GM21786 (cell line): ENCODE measurements around the gene SV2C.
"Not testable (repeated sequence)": the region's sequence is repeated elsewhere in the genome, so short reads cannot be mapped to it uniquely, and the experiment has no call there.

Source experiments
- ATAC-seq: cut with Tn5 transposase; IDR thresholded peaks from one replicate; pipeline ENCODE4 v1.9.1; 2021; ENCODE audit not compliant: unreplicated experiment

SV2C gene

GRCh38 chr5:76082772-76083554, at the start of gene SV2C:
SV2C (plus strand) TSS chr5:76083383; CDS start chr5:76131751, 48,368 bp downstream.
- no peak for ATAC-seq

- not testable (repeated sequence) for ATAC-seq
These were observed 45.4 kb upstream of the SV2C start for GRCh38 chr5:76037736-76038151.

GRCh38 chr5:76038212-76038611, 45.0 kb upstream of the SV2C start:
- ATAC-seq, result no peak

DNA sequence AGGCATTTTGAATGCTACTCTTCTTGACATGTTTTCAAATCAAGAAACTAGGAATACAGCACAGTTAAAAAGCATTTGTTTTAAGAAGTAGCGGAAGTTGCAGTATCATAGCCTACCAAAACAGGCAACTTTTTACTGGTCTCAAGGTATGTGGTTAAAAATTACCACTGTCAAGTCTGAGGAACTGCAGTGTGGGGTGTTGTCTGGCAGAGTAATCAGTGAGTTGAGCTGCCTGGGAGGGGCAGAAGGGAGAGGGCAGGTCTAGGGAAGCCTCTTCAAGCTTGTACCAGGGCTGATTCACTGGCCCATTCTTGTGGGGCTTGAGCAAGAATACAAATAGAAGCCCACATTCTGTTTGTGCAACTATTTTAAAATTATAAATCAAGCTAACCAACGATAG, 42.4 kb upstream of the SV2C start:
- ATAC-seq, result no peak

GRCh38 chr5:76041863-76042262, 41.3 kb upstream of the SV2C start:
- no peak for ATAC-seq

- no peak for ATAC-seq
These were observed 36.4 kb upstream of the SV2C start for GRCh38 chr5:76046741-76047140.

- no peak for ATAC-seq
These were observed 33.0 kb upstream of the SV2C start for GRCh38 chr5:76050134-76050533.

- no peak for ATAC-seq
These were observed 20.6 kb upstream of the SV2C start for GRCh38 chr5:76062502-76063041.

GRCh38 chr5:76065258-76065657, 17.9 kb upstream of the SV2C start:
- no peak for ATAC-seq

DNA sequence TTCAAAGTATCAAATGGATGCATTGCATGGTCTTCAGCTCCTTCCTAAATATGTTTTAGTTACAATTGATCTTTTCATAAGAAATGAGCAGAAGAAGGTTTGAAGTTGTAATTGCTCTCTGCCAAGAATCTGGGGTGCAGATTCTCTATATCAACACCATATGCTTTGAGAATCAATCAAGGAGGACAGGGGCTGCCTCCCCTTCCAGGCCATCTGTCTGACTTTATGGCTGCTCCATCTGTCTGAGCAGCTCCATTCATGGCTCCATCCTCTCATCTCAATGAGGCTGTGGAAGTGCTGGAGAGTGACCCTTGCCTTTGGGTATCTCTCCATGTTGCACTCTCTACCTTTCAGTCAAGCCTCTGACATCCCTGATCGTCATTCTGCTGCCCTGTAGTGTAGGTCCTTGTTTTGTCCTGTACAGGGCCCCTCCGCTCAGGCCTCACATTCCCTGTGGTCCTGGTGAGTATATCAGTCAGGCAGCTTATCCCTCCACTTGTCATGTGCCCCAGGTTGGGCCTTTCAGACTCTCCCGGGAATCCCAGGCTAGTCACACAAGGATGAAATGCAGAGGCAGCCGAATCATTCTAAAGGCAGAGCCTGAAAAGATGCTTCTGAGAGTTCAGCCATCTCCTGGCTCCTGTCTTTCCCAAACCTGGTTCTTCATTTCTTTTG, 14.0 kb upstream of the SV2C start:
- no peak for ATAC-seq

DNA sequence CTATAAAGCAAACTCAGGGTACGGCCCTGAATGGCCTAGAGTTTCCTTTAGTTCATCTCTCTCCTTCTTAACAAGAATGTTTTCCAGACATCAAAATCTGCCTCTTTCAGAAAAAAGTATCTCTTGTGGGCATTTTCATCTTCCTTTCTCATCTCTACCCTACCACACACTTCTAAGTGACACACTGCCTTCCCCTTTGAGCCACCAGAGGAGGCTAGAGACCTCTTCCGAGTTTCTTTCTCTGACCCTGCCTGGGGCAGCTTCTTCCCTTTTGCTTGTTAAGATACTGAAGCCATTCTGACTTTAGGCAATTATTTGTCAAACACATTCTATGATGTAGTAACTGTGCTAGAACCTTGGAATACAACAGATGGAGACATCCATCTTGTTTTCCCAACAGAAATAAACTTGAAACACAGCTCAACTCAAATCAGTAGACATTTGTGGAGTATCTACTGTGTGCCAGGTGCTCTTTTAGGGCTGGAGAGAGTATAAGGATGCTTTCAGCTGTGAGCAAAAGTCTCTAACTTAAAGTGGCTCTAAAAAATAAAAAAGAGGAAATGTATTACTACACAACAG, 8.6 kb upstream of the SV2C start:
- no peak for ATAC-seq

DNA sequence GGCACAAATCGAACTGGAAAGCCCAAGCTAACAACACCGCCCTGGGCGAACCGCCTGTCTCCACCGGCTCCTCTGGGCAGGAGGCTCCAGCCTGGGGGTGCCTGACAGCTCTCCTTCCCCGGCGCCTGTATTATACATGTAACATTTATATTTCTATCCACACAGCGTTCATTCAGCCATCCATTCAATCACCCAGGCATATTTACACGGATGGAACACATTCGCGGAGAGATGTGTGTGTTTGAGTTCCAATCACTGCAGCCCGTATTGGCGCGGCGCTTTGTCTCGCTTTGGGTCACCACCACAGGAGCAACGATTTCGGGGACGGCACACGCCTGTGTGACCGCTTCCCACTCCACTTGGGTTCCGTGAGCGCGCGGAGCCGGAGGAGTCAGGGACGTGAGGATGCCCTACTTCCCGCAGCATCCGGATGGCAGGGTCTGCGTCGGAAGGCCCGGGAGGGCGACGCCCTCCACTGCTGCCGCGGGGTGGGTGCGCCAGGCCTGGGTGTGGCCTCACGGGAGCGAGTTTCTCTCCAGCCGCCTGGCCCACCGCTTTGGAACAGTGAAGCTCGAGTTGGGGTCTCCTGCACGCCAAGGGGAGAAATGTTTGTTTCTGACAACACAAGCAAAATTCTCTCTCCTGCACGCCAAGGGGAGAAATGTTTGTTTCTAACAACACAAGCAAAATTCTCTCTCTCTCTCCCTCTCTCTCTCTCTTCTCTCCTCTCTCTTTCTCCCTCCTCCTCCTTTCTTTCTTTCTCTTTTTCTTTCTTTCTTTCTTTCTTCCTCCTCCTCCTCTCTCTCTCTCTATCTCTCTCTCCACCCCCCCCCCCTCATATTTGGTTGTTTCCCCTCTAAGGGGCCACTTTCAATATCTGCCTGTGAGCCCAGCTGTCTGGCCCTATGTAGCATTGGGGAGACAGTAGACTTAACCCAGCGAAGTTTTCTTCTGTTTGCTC, 1.1 kb upstream of the SV2C start:
- no peak for ATAC-seq

GRCh38 chr5:76083555-76084495, 642 bp downstream of the SV2C start:
- no peak for ATAC-seq

- no peak for ATAC-seq
These were observed 1.5 kb downstream of the SV2C start for GRCh38 chr5:76084496-76085242.

GRCh38 chr5:76085243-76085579, 2.0 kb downstream of the SV2C start:
- ATAC-seq, result no peak

GRCh38 chr5:76086095-76086494, 2.9 kb downstream of the SV2C start:
- no peak for ATAC-seq

GRCh38 chr5:76089156-76089555, 6.0 kb downstream of the SV2C start:
- ATAC-seq, result not testable (repeated sequence)

DNA sequence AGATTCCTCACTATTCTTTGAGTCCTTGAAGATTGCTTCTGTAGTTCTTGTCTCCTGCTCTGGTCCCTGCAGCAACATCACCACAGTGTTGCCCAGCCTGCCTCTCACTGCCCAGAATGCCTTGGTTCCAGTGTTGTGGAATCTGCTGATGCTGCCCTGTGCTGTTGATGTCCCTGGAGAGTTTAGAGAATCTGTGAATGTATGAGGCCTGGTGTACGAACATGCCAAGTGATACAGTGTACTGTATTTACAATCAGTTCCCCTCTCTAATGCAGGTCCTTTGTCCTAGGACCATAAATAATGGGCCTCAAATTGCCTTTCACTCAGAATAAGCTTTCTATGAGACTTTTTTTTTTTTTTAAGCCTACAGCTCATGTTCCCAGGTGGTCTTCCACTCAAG, 8.2 kb downstream of the SV2C start:
- no peak for ATAC-seq

- ATAC-seq, result peak; percentile 58
These were observed 16.1 kb downstream of the SV2C start for GRCh38 chr5:76099286-76099702.
